ENCODE data around the gene GTF2F2. TPM values are rescaled to one million over a fixed set of nuclear protein-coding genes. Genes with fewer than 3 reads are reported as not detected.

The GTF2F2 gene
- total RNA-seq, 2 donors from 2014 or later: 15.3 to 21.2 TPM

GRCh38 chr13:45101327-45102018 is 18.8 kb upstream of the GTF2F2 start:
- Histone ChIP-seq H3K9me3 (no peaks in the 10 kb centered on the region), H3K4me3 (no peak overlapping the region), H3K4me1 (replicated peaks) (no peaks in the 10 kb centered on the region), H3K27me3 (replicated peaks; ENCODE audit: insufficient read depth) (no peaks in the 10 kb centered on the region), H3K36me3 (no peaks in the 10 kb centered on the region), H3K27ac (no peak overlapping the region)
- intact Hi-C loops (cut with DNase I): no loop called here
- TF ChIP-seq POLR2A (IDR thresholded peaks at IDR 0.05) (no peak), CTCF (IDR thresholded peaks at IDR 0.05) (no peak), POLR2AphosphoS5 (IDR thresholded peaks at IDR 0.05) (no peak)
- no peak for DNase-seq (ENCODE audit: low spot score)
- 93% methylated on average over 10 of the region's 10 CpGs for WGBS

- H3K9me3 ChIP-seq: no peaks in the 10 kb centered on the region
- H3K36me3 ChIP-seq: no peaks in the 10 kb centered on the region
- H3K27ac ChIP-seq: no peak overlapping the region
- no peak for TF ChIP-seq POLR2A (IDR thresholded peaks at IDR 0.05)
- no peak for TF ChIP-seq POLR2AphosphoS5 (IDR thresholded peaks at IDR 0.05)
- no peak for TF ChIP-seq CTCF (IDR thresholded peaks at IDR 0.05)
- 62% methylated on average over 6 of the region's 6 CpGs for WGBS
- H3K27me3 ChIP-seq (replicated peaks; ENCODE audit: insufficient read depth): no peaks in the 10 kb centered on the region
- intact Hi-C loops (cut with DNase I): no loop called here
- H3K4me1 ChIP-seq (replicated peaks): no peaks in the 10 kb centered on the region
- DNase-seq (ENCODE audit: low spot score): no peak
- H3K4me3 ChIP-seq: no peak overlapping the region
Observed at GRCh38 chr13:45102136-45102507, 18.2 kb upstream of the GTF2F2 start.

- 88% methylated on average over 2 of the region's 2 CpGs for WGBS
- H3K4me3 ChIP-seq: no peak overlapping the region
- no peak overlapping the region for H3K27ac ChIP-seq
- TF ChIP-seq POLR2AphosphoS5 (IDR thresholded peaks at IDR 0.05): no peak
- no peak for TF ChIP-seq POLR2A (IDR thresholded peaks at IDR 0.05)
- TF ChIP-seq CTCF (IDR thresholded peaks at IDR 0.05): no peak
- H3K27me3 ChIP-seq (replicated peaks; ENCODE audit: insufficient read depth): no peaks in the 10 kb centered on the region
- H3K9me3 ChIP-seq: no peaks in the 10 kb centered on the region
- H3K4me1 ChIP-seq (replicated peaks): no peaks in the 10 kb centered on the region
- intact Hi-C loops (cut with DNase I): no loop called here
- DNase-seq (ENCODE audit: low spot score): no peak
- no peaks in the 10 kb centered on the region for H3K36me3 ChIP-seq
Observed at GRCh38 chr13:45103449-45103848, 16.9 kb upstream of the GTF2F2 start.

- intact Hi-C loops (cut with DNase I): no loop called here
- H3K4me3 ChIP-seq: no peak overlapping the region
- H3K9me3 ChIP-seq: no peaks in the 10 kb centered on the region
- WGBS: 93% methylated on average over 3 of the region's 3 CpGs
- DNase-seq (ENCODE audit: low spot score): no peak
- H3K4me1 ChIP-seq (replicated peaks): no peaks in the 10 kb centered on the region
- no peaks in the 10 kb centered on the region for H3K36me3 ChIP-seq
- no peak for TF ChIP-seq POLR2A (IDR thresholded peaks at IDR 0.05)
- no peak for TF ChIP-seq CTCF (IDR thresholded peaks at IDR 0.05)
- no peak for TF ChIP-seq POLR2AphosphoS5 (IDR thresholded peaks at IDR 0.05)
- H3K27ac ChIP-seq: no peak overlapping the region
- no peaks in the 10 kb centered on the region for H3K27me3 ChIP-seq (replicated peaks; ENCODE audit: insufficient read depth)
Observed at GRCh38 chr13:45104261-45104660, 16.0 kb upstream of the GTF2F2 start.

- WGBS: 84% methylated on average over 5 of the region's 5 CpGs
- H3K27ac ChIP-seq: no peak overlapping the region
- no peaks in the 10 kb centered on the region for H3K36me3 ChIP-seq
- TF ChIP-seq POLR2A (IDR thresholded peaks at IDR 0.05): no peak
- no peak for TF ChIP-seq CTCF (IDR thresholded peaks at IDR 0.05)
- no peak for TF ChIP-seq POLR2AphosphoS5 (IDR thresholded peaks at IDR 0.05)
- no peaks in the 10 kb centered on the region for H3K9me3 ChIP-seq
- H3K27me3 ChIP-seq (replicated peaks; ENCODE audit: insufficient read depth): no peaks in the 10 kb centered on the region
- no peak overlapping the region for H3K4me3 ChIP-seq
- H3K4me1 ChIP-seq (replicated peaks): no peaks in the 10 kb centered on the region
- DNase-seq (ENCODE audit: low spot score): no peak
- intact Hi-C loops (cut with DNase I): no loop called here
Observed at GRCh38 chr13:45105895-45106294, 14.4 kb upstream of the GTF2F2 start.
